ENCODE measurements around the gene ART3. TPM values are rescaled to one million over a fixed set of nuclear protein-coding genes. Genes with fewer than 3 reads are reported as not detected.

Gene ART3
- total RNA-seq, 1 donor, result not detected

GRCh38 chr4:76091052-76091451 lies 16.5 kb downstream of the ART3 start:
- TF ChIP-seq, protein P1, sequence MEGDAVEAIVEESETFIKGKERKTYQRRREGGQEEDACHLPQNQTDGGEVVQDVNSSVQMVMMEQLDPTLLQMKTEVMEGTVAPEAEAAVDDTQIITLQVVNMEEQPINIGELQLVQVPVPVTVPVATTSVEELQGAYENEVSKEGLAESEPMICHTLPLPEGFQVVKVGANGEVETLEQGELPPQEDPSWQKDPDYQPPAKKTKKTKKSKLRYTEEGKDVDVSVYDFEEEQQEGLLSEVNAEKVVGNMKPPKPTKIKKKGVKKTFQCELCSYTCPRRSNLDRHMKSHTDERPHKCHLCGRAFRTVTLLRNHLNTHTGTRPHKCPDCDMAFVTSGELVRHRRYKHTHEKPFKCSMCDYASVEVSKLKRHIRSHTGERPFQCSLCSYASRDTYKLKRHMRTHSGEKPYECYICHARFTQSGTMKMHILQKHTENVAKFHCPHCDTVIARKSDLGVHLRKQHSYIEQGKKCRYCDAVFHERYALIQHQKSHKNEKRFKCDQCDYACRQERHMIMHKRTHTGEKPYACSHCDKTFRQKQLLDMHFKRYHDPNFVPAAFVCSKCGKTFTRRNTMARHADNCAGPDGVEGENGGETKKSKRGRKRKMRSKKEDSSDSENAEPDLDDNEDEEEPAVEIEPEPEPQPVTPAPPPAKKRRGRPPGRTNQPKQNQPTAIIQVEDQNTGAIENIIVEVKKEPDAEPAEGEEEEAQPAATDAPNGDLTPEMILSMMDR (IDR thresholded peaks at IDR 0.05; ENCODE audit: insufficient read depth, low read depth, low read length), result no peak
- H3K4me3 ChIP-seq (ENCODE audit: low read depth, low read length), result no peak overlapping the region

DNA sequence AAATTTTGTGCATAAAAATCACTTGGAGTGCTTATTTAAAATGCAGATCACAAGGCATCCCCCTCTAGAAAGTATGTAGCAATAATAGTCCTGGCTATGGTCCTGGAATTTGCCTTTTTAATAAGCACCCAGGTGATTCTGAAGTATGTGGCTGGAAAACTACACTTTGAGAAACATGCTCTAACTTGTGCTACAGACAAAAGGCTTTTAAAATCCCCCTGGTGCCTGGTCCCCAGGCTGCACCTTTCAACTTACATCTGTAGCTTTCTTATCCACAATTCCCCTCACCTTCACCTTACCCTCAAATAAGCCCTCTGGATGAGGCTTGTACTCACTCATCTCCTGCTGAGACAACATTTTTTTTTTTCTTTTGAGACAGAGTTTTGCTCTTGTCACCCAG lies 21.1 kb downstream of the ART3 start:
- TF ChIP-seq, protein P1 (IDR thresholded peaks at IDR 0.05; ENCODE audit: insufficient read depth, low read depth, low read length), result no peak
- DNase-seq (ENCODE audit: low read depth), result no peak
- H3K4me3 ChIP-seq (ENCODE audit: low read depth, low read length), result no peak overlapping the region

More at GRCh38 chr4:76091052-76091451, 16.5 kb downstream of the ART3 start:
- no peak for DNase-seq (ENCODE audit: low read depth)

- no peak overlapping the region for H3K4me3 ChIP-seq (ENCODE audit: low read depth, low read length)
- no peak for DNase-seq (ENCODE audit: low read depth)
- TF ChIP-seq, protein P1 (IDR thresholded peaks at IDR 0.05; ENCODE audit: insufficient read depth, low read depth, low read length), result no peak
These were observed 21.6 kb downstream of the ART3 start for GRCh38 chr4:76096076-76096475.

DNA sequence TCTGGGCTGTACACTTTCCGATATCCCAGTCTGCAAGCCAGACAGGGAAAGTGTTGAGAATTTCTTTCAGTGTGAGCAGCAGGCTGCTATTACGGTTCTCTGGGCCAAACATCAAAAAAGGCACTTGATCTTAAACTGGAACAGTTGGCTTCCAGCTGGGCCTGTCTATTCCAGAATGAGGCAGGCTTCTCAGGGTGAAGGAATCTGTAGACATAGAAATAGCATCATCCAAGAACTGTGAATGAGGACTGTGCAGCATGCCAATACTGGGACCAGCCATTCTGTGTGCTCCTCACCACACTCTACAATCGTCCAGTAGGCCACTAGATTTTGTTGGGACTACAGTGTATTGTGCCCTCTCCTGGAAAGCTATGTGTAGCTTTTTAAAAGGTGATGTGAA lies 31.1 kb downstream of the ART3 start:
- TF ChIP-seq, protein P1 (IDR thresholded peaks at IDR 0.05; ENCODE audit: insufficient read depth, low read depth, low read length), result no peak
- no peak for DNase-seq (ENCODE audit: low read depth)
- H3K4me3 ChIP-seq (ENCODE audit: low read depth, low read length), result no peak overlapping the region

GRCh38 chr4:76106442-76106841 lies 31.9 kb downstream of the ART3 start:
- TF ChIP-seq, protein P1 (IDR thresholded peaks at IDR 0.05; ENCODE audit: insufficient read depth, low read depth, low read length), result no peak
- DNase-seq (ENCODE audit: low read depth), result no peak

GRCh38 chr4:76108467-76109181 lies 34.1 kb downstream of the ART3 start:
- no peak overlapping the region for H3K4me3 ChIP-seq (ENCODE audit: low read depth, low read length)
- peak; percentile 15 for DNase-seq (ENCODE audit: low read depth)
- TF ChIP-seq, protein P1 (IDR thresholded peaks at IDR 0.05; ENCODE audit: insufficient read depth, low read depth, low read length), result no peak

More at GRCh38 chr4:76106442-76106841, 31.9 kb downstream of the ART3 start:
- no peak overlapping the region for H3K4me3 ChIP-seq (ENCODE audit: low read depth, low read length)

GRCh38 chr4:76116821-76117220 lies 42.3 kb downstream of the ART3 start:
- H3K4me3 ChIP-seq (ENCODE audit: low read depth, low read length), result no peak overlapping the region
- TF ChIP-seq, protein P1 (IDR thresholded peaks at IDR 0.05; ENCODE audit: insufficient read depth, low read depth, low read length), result no peak
- no peak for DNase-seq (ENCODE audit: low read depth)
